Muscle layer of colon (tissue), 2 donors: ENCODE results near the gene ADAMTS16.
A peak's percentile ranks its signal among the peaks of the same experiment; 100 is the strongest.
"Not testable (repeated sequence)": the region's sequence is repeated elsewhere in the genome, so short reads cannot be mapped to it uniquely, and the experiment has no call there.

Source experiments
- H3K27ac ChIP-seq: one replicate; pipeline ENCODE4 v1.7.0; 2013; ENCODE audit warnings: low read depth, mild to moderate bottlenecking, low read length, moderate library complexity
- H3K27me3 ChIP-seq, 2 donors: one replicate each; pipeline ENCODE4 v1.7.0; 2013; ENCODE audit warnings: low read length in 2 of 2, mild to moderate bottlenecking in 2 of 2; ENCODE audit not compliant: insufficient read depth in 2 of 2, control insufficient read depth in 1 of 2
- H3K36me3 ChIP-seq: one replicate; pipeline ENCODE4 v1.7.0; 2013; ENCODE audit warnings: mild to moderate bottlenecking, low read length; ENCODE audit not compliant: insufficient read depth
- H3K4me1 ChIP-seq: one replicate; pipeline ENCODE4 v1.7.0; 2013; ENCODE audit warnings: mild to moderate bottlenecking, low read length; ENCODE audit not compliant: insufficient read depth
- H3K4me3 ChIP-seq, 2 donors: one replicate each; pipeline ENCODE4 v1.7.0; 2013; ENCODE audit warnings: low read length in 2 of 2, low read depth in 1 of 2, mild to moderate bottlenecking in 1 of 2, moderate library complexity in 1 of 2
- H3K9ac ChIP-seq: one replicate; pipeline ENCODE4 v1.7.0; 2013; ENCODE audit warnings: low read length
- H3K9me3 ChIP-seq: one replicate; pipeline ENCODE4 v1.7.0; 2013; ENCODE audit warnings: mild to moderate bottlenecking, low read length
- donor health status: abdominal sarcoma.
- donor health status: Adenocarcinoma of cecum.

ADAMTS16 gene

DNA sequence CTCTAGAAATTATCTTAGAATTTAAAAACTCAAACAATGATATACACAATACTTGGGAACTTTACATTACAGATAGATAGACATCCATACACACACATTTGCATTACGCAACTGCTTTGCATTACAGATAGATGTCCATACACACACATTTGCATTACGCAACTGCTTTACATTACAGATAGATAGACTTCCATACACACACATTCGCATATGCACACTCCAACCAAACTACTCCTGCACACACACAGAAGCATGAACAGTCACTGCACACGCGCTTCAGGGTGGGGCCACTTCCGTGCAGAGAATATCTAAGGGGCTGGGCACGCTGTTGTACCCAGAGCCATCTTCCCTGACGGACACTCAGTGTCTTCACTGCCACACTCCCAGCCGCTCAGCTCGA lies 7.9 kb upstream of the ADAMTS16 start:
- no peak overlapping the region for H3K4me3 ChIP-seq
- no peaks in the 10 kb centered on the region for H3K36me3 ChIP-seq
- H3K9me3 ChIP-seq = no peaks in the 10 kb centered on the region
- no peak overlapping the region for H3K9ac ChIP-seq
- no peaks in the 10 kb centered on the region for H3K4me1 ChIP-seq
- no peak overlapping the region for H3K27ac ChIP-seq
- no peaks in the 10 kb centered on the region for H3K27me3 ChIP-seq

- H3K4me3 ChIP-seq = no peak overlapping the region
- no peaks in the 10 kb centered on the region for H3K4me1 ChIP-seq
- no peaks in the 10 kb centered on the region for H3K9me3 ChIP-seq
- no peak overlapping the region for H3K27ac ChIP-seq
- H3K27me3 ChIP-seq = no peaks in the 10 kb centered on the region
- no peak overlapping the region for H3K9ac ChIP-seq
- H3K36me3 ChIP-seq = no peaks in the 10 kb centered on the region
These were observed 7.3 kb upstream of the ADAMTS16 start for GRCh38 chr5:5132693-5133295.

DNA sequence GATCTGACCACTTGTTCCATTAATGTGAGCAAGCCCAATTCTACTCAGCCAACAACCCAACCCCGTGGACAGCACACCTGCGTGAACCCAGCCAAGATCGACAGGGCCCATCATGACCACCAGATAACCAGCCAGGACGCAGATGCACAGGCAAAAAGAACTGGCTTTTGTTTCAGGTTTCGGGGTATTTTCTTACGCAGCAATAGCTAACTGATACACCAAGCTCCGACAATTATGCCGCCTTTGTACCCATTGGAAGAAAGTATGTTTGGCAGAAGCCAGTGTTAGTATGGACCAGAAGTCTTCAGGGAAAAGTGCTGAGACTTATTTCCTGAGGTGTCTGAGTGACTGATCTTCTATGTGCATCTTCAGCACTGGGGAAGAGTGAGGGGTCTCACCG lies 6.0 kb upstream of the ADAMTS16 start:
- H3K9ac ChIP-seq = no peak overlapping the region
- H3K36me3 ChIP-seq = no peaks in the 10 kb centered on the region
- no peak overlapping the region for H3K4me3 ChIP-seq
- peaks cover 0 to 2% of the 10 kb centered on the region in 2 donors for H3K27me3 ChIP-seq
- H3K9me3 ChIP-seq = no peaks in the 10 kb centered on the region
- no peaks in the 10 kb centered on the region for H3K4me1 ChIP-seq
- H3K27ac ChIP-seq = no peak overlapping the region

DNA sequence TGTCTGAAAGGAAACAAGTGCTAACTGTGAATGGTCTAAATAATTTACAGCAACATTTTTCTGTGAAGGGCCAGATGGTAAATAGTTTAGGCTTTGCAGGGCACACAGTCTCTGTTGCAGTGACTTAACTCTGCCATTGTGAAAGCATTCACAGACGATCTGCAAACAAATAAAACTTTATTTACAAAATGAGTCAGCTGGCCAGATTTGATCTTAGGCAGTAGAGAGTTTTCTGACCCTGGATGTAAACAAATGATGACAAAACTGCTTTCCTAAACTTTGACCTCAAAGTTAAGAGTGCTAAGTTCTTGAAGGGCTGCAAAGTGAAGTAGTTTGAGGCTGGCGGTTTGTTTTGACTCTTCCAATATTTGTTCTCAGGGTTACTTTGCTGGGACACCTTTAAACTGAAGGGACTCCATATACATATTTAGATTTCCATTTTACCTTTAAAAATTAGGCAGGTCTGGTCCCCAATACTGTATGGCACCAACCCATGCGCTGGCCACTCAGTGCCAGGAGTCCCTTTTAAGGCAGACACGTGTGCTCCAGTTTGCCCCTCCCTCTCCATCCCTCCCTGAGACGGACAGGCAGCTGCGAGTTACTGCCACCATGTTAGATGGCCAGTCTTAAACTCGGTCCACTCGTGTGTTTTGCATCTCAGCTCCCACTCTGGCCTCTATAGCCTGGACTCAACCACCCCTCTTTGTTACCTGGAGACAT lies 4.0 kb upstream of the ADAMTS16 start:
- H3K36me3 ChIP-seq = no peaks in the 10 kb centered on the region
- peaks cover 2 to 22% of the 10 kb centered on the region in 2 donors for H3K27me3 ChIP-seq
- H3K4me1 ChIP-seq = no peaks in the 10 kb centered on the region
- H3K4me3 ChIP-seq = no peak overlapping the region
- H3K9me3 ChIP-seq = no peaks in the 10 kb centered on the region
- H3K9ac ChIP-seq = no peak overlapping the region
- H3K27ac ChIP-seq = no peak overlapping the region

DNA sequence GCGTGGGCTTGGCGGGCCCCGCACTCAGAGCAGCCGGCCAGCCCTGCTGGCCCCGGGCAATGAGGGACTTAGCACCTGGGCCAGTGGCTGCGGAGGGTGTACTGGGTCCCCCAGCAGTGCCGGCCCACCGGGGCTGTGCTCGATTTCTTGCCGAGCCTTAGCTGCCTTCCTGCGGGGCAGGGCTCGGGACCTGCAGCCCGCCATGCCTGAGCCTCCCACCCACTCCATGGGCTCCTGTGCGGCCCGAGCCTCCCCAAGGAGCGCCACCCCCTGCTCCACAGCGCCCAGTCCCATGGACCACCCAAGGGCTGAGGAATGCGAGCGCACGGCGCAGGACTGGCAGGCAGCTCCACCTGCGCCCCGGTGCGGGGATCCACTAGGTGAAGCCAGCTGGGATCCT lies 2.3 kb upstream of the ADAMTS16 start:
- H3K36me3 ChIP-seq, H3K9ac ChIP-seq, H3K9me3 ChIP-seq, H3K4me1 ChIP-seq, H3K27ac ChIP-seq, H3K4me3 ChIP-seq: not testable (repeated sequence)
- peaks cover 5 to 30% of the 10 kb centered on the region in 2 donors for H3K27me3 ChIP-seq

- Histone ChIP-seq H3K4me1 (no peaks in the 10 kb centered on the region), H3K27me3 (peaks cover 5 to 30% of the 10 kb centered on the region in 2 donors), H3K27ac (no peak overlapping the region), H3K9ac (no peak overlapping the region), H3K9me3 (no peaks in the 10 kb centered on the region), H3K4me3 (no peak overlapping the region), H3K36me3 (no peaks in the 10 kb centered on the region)
These were observed 774 bp upstream of the ADAMTS16 start for GRCh38 chr5:5139336-5139776.

DNA sequence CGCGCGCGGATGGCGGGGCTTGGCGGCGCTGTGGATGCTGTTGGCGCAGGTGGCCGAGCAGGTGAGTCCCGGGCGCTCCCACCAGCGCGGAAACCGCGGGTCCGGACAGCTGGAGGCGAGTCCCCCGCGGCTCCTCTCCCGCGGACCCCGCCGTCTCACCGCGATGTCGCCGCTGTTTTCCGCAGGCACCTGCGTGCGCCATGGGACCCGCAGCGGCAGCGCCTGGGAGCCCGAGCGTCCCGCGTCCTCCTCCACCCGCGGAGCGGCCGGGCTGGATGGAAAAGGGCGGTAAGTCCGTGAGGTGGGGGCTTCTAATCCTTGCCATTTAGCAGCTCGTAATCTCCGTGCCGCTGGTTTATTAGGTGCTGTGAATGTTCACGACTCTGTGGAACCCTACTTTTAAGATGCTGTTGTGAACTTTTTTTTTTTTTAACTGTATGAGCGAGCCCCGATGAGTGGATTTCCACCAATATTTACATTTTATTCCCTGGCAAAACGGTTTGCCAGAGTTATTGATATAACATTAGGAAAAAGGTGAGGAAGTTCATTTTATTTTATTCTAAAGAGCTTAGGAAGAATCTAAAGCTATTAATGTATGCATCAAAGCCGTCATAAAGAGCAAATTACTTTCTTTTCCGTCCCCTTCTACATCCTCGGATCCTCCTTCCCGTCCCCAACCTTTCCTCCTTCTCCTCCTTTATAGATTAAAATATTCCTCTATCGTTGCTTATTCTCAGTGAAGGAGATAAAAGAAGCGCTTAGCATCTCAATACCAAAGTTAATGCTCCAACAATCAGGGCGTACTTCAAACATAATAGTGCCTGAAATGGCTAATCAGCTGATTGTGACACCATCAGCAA lies 579 bp downstream of the ADAMTS16 start:
- no peaks in the 10 kb centered on the region for H3K9me3 ChIP-seq
- no peaks in the 10 kb centered on the region for H3K36me3 ChIP-seq
- H3K27me3 ChIP-seq = peaks cover 5 to 30% of the 10 kb centered on the region in 2 donors
- H3K27ac ChIP-seq = no peak overlapping the region
- H3K4me1 ChIP-seq = no peaks in the 10 kb centered on the region
- peak overlapping the region; percentile 31 to 35 for H3K4me3 ChIP-seq
- no peak overlapping the region for H3K9ac ChIP-seq

GRCh38 chr5:5141339-5141599 lies 1.1 kb downstream of the ADAMTS16 start:
- Histone ChIP-seq H3K9me3 (no peaks in the 10 kb centered on the region), H3K4me3 (peak overlapping the region in 1 of 2 donors; percentile 35), H3K27me3 (peaks cover 5 to 30% of the 10 kb centered on the region in 2 donors), H3K36me3 (no peaks in the 10 kb centered on the region), H3K9ac (no peak overlapping the region), H3K27ac (no peak overlapping the region), H3K4me1 (no peaks in the 10 kb centered on the region)

GRCh38 chr5:5141625-5142525 lies 1.7 kb downstream of the ADAMTS16 start:
- H3K27me3 ChIP-seq = peaks cover 5 to 30% of the 10 kb centered on the region in 2 donors
- no peak overlapping the region for H3K9ac ChIP-seq
- H3K4me3 ChIP-seq = no peak overlapping the region
- H3K27ac ChIP-seq = no peak overlapping the region
- H3K9me3 ChIP-seq = no peaks in the 10 kb centered on the region
- H3K36me3 ChIP-seq = no peaks in the 10 kb centered on the region
- no peaks in the 10 kb centered on the region for H3K4me1 ChIP-seq

GRCh38 chr5:5144441-5144840 lies 4.3 kb downstream of the ADAMTS16 start:
- no peaks in the 10 kb centered on the region for H3K4me1 ChIP-seq
- no peak overlapping the region for H3K4me3 ChIP-seq
- no peak overlapping the region for H3K9ac ChIP-seq
- H3K27ac ChIP-seq = no peak overlapping the region
- no peaks in the 10 kb centered on the region for H3K36me3 ChIP-seq
- peaks cover 5 to 24% of the 10 kb centered on the region in 2 donors for H3K27me3 ChIP-seq
- H3K9me3 ChIP-seq = no peaks in the 10 kb centered on the region
